A673 (cell line): ENCODE measurements around the gene MFAP5. TPM values are rescaled to one million over a fixed set of nuclear protein-coding genes. Genes with fewer than 3 reads are reported as not detected.

Experiments
- BruUV-seq: library from RNA; stranded (reverse); fragments of 400-500 nt; replicated peaks from 2 replicates; lab custom pipeline; 2021; lab: Mats Ljungman, UMichigan
- CTCF ChIA-PET: fragments of 300-600 bp; sonication (Branson Sonifier 250); formaldehyde crosslinking; loops from one replicate; lab custom pipeline; 2022; ENCODE audit warnings: antibody characterized with exemption; lab: Charles Lee
- POLR2A ChIA-PET: fragments of 300-600 bp; sonication (Branson Sonifier 250); formaldehyde crosslinking; loops from one replicate; lab custom pipeline; 2022; ENCODE audit warnings: antibody characterized with exemption; ENCODE audit not compliant: low non-redundant PET; lab: Charles Lee
- DNase-seq: peaks from one replicate; pipeline ENCODE4 v3.0.0-alpha.2; 2015; ENCODE audit warnings: low spot score
- H3K27ac ChIP-seq: fragments of 200-600 bp; sonication (generic); 2 replicates; pipeline ENCODE4 v1.5.1; 2016; ENCODE audit warnings: mixed run types, low read depth, mild to moderate bottlenecking, mixed read lengths, antibody characterized with exemption, low read length; ENCODE audit not compliant: poor library complexity, severe bottlenecking
- H3K27me3 ChIP-seq: fragments of 200-600 bp; sonication (generic); replicated peaks from 2 replicates; pipeline ENCODE4 v1.6.1; 2017; ENCODE audit warnings: mixed run types, low read depth, mild to moderate bottlenecking, mixed read lengths, antibody characterized with exemption, low read length; ENCODE audit not compliant: insufficient read depth, poor library complexity
- H3K36me3 ChIP-seq: fragments of 200-600 bp; sonication (generic); 2 replicates; pipeline ENCODE4 v1.6.1; 2016; ENCODE audit warnings: mixed run types, mild to moderate bottlenecking, mixed read lengths, antibody characterized with exemption, low read length; ENCODE audit not compliant: insufficient read depth, poor library complexity, severe bottlenecking
- H3K4me1 ChIP-seq: fragments of 200-600 bp; sonication (generic); 2 replicates; pipeline ENCODE4 v1.6.1; 2017; ENCODE audit warnings: mixed run types, mild to moderate bottlenecking, mixed read lengths, antibody characterized with exemption, low read length; ENCODE audit not compliant: insufficient read depth, poor library complexity, severe bottlenecking
- H3K4me3 ChIP-seq: fragments of 200-600 bp; sonication (generic); 2 replicates; pipeline ENCODE4 v1.5.1; 2016; ENCODE audit warnings: low read depth, mixed run types, mild to moderate bottlenecking, mixed read lengths, low read length; ENCODE audit not compliant: poor library complexity, severe bottlenecking
- H3K9me3 ChIP-seq: fragments of 200-600 bp; sonication (generic); 2 replicates; pipeline ENCODE4 v1.6.1; 2016; ENCODE audit warnings: mixed run types, low read depth, mild to moderate bottlenecking, mixed read lengths, antibody characterized with exemption, low read length; ENCODE audit not compliant: poor library complexity, severe bottlenecking
- CTCF ChIP-seq: fragments of 300-800, 200-600 bp; sonication (generic); conservative IDR thresholded peaks from 2 replicates; pipeline ENCODE4 v1.5.1; 2017; ENCODE audit warnings: low read depth, mild to moderate bottlenecking, antibody characterized with exemption, low read length, moderate library complexity, mixed read lengths
- EZH2 ChIP-seq: fragments of 200-600 bp; sonication (generic); IDR thresholded peaks from 2 replicates; pipeline ENCODE4 v1.6.1; 2017; ENCODE audit warnings: borderline replicate concordance, low read depth, mild to moderate bottlenecking, mixed read lengths, antibody characterized with exemption, low read length; ENCODE audit not compliant: poor library complexity, severe bottlenecking
- intact Hi-C: fragments of 100-400 bp; cut with micrococcal nuclease; formaldehyde crosslinking; loops from one replicate; pipeline ENCODE4 v1.10.0; 2022; ENCODE audit not compliant: unreplicated experiment
- total RNA-seq: library from RNA; stranded (reverse); gene quantifications from 2 replicates; pipeline ENCODE4 v1.2.3, GENCODE V29; 2021

MFAP5 gene
- total RNA-seq, 1 experiment from 2014 or later, result 1.7 TPM

DNA sequence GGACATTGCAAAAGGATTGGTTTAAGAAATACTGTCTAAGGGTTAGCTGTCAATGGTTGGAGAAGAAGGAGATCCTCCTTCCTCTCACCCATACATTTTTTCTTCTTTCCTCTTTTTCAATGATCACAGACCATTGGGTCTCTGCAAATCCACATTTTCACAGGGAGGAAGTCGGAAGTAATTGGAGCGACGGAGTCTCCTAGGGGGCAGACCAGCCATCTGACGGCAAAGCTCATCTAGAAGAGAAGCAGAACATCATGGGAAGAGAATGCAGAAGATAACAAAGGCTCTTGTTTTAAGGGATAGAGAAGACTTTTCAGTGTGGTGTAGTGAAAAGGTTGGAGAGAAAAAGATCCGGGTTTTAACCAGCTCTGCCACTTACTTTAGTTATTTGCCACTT is 14.7 kb downstream of the MFAP5 start:
- no peaks in the 10 kb centered on the region for H3K36me3 ChIP-seq
- H3K27me3 ChIP-seq, result peaks cover 6% of the 10 kb centered on the region
- no peak for DNase-seq
- TF ChIP-seq CTCF (no peak), EZH2 (no peak)
- ChIA-PET POLR2A (no interaction called here), CTCF (interaction anchor here (1.3 kb wide), 1 partner anchor 9 kb away, joined by 7 read pairs; no protein-coding TSS in a partner anchor)
- H3K9me3 ChIP-seq, result no peaks in the 10 kb centered on the region
- no peaks in the 10 kb centered on the region for H3K4me1 ChIP-seq
- BruUV-seq, result no TSS peak
- H3K27ac ChIP-seq, result no peak overlapping the region
- intact Hi-C loops, result no loop called here
- no peak overlapping the region for H3K4me3 ChIP-seq

GRCh38 chr12:8644345-8645248 is 18.0 kb downstream of the MFAP5 start:
- no TSS peak for BruUV-seq
- no peak overlapping the region for H3K27ac ChIP-seq
- no peaks in the 10 kb centered on the region for H3K9me3 ChIP-seq
- no peak for TF ChIP-seq EZH2
- TF ChIP-seq CTCF, result no peak
- DNase-seq, result no peak
- POLR2A ChIA-PET, result no interaction called here
- no peaks in the 10 kb centered on the region for H3K4me1 ChIP-seq
- H3K36me3 ChIP-seq, result no peaks in the 10 kb centered on the region
- peaks cover 6% of the 10 kb centered on the region for H3K27me3 ChIP-seq
- no peak overlapping the region for H3K4me3 ChIP-seq
- intact Hi-C loops, result no loop called here
- CTCF ChIA-PET, result no interaction called here

GRCh38 chr12:8642775-8643174 is 19.9 kb downstream of the MFAP5 start:
- CTCF ChIA-PET, result no interaction called here
- no peak for DNase-seq
- no peaks in the 10 kb centered on the region for H3K9me3 ChIP-seq
- no peak overlapping the region for H3K4me3 ChIP-seq
- POLR2A ChIA-PET, result no interaction called here
- no TSS peak for BruUV-seq
- TF ChIP-seq CTCF (no peak), EZH2 (no peak)
- H3K4me1 ChIP-seq, result no peaks in the 10 kb centered on the region
- peaks cover 1% of the 10 kb centered on the region for H3K27me3 ChIP-seq
- H3K36me3 ChIP-seq, result no peaks in the 10 kb centered on the region
- intact Hi-C loops, result no loop called here
- H3K27ac ChIP-seq, result no peak overlapping the region
